Stomach (tissue), 9 donors: ENCODE results near the gene ELMOD3. TPM values are rescaled to one million over a fixed set of nuclear protein-coding genes. Genes with fewer than 3 reads are reported as not detected.

Source experiments
- DNase-seq, 2 donors: peaks; one replicate each; pipeline versions ENCODE4 v3.0.0 to v3.0.0-alpha.2; 2013 to 2019
- H3K27ac ChIP-seq, 5 donors: fragments of 200-600 bp in 4 of 5; sonication (generic) in 4 of 5; one replicate each; pipeline ENCODE4 v1.5.1; 2013 to 2019; ENCODE audit warnings: mild to moderate bottlenecking in 1 of 5, moderate library complexity in 1 of 5
- H3K27me3 ChIP-seq, 3 donors: fragments of 200-600 bp; sonication (generic); one replicate each; pipeline ENCODE4 v1.5.1; 2017 to 2019; ENCODE audit warnings: mixed run types in 1 of 3
- H3K36me3 ChIP-seq, 4 donors: fragments of 200-600 bp; sonication (generic); 1 replicate in 3 of 4; 2 replicates in 1 of 4; pipeline ENCODE4 v1.5.1; 2016 to 2019
- H3K4me1 ChIP-seq, 4 donors: fragments of 200-600 bp; sonication (generic); one replicate each; pipeline ENCODE4 v1.5.1; 2016 to 2019
- H3K4me3 ChIP-seq, 4 donors: fragments of 200-600 bp; sonication (generic) in 3 of 4; one replicate each; pipeline ENCODE4 v1.5.1; 2016 to 2019; ENCODE audit warnings: mild to moderate bottlenecking in 1 of 4
- H3K9me3 ChIP-seq, 4 donors: fragments of 200-600 bp; sonication (generic); one replicate each; pipeline ENCODE4 v1.5.1; 2016 to 2019
- EP300 ChIP-seq: sonication (generic); formaldehyde crosslinking; IDR thresholded peaks from one replicate; pipeline ENCODE4 v1.6.1; 2017; ENCODE audit warnings: antibody characterized with exemption
- POLR2A ChIP-seq, 4 donors: fragments of 450-650 bp; IDR thresholded peaks; one replicate each; pipeline ENCODE4 v1.6.1; 2016; ENCODE audit warnings: antibody characterized with exemption in 4 of 4, control low read depth in 2 of 4, mild to moderate bottlenecking in 1 of 4, moderate library complexity in 1 of 4
- POLR2AphosphoS5 ChIP-seq, 3 donors: sonication (generic); formaldehyde crosslinking; IDR thresholded peaks; one replicate each; pipeline ENCODE4 v1.6.1; 2016; ENCODE audit warnings: antibody characterized with exemption in 3 of 3
- WGBS, 5 donors: extraction: QIAGEN DNeasy Blood & Tissue Kit in 3 of 5; methylation state at CpG; one replicate each; pipeline versions ENCODE4 v1.1.5 to v1.1.7; 2013 to 2018; 5-methylcytosine and 5-hydroxymethylcytosine counted together
- intact Hi-C: fragments of 100-400 bp; cut with DNase I; formaldehyde crosslinking; loops from one replicate; pipeline ENCODE4 v1.15.1; 2023; ENCODE audit warnings: low total_unique reads
- polyA plus RNA-seq, 3 donors: library from polyadenylated mRNA; stranded (reverse); fragments of 200-250 nt; gene quantifications; one replicate each; pipeline ENCODE4 v1.2.3, GENCODE V29; 2013
- total RNA-seq, 5 donors: library from RNA; depleted of rRNA; stranded (reverse); fragments of >200 nt; gene quantifications; one replicate each; pipeline versions ENCODE4 v1.1.0 to v1.2.3, GENCODE V29; 2014 to 2016
- TF ChIP-seq, protein P1 (sequence below), 7 experiments: fragments of 450-650 bp in 4 of 7; fragments of 200-600 bp in 3 of 7; sonication (generic) in 3 of 7; IDR thresholded peaks; one replicate each; pipeline ENCODE4 v1.5.1; 2016 to 2019; ENCODE audit warnings: antibody characterized with exemption in 7 of 7, control low read depth in 2 of 7, mild to moderate bottlenecking in 1 of 7
- donor health status: healthy with polysubstance abuse.
- donor health status: Bipolar disorder and iron deficiency.
- donor health status: healthy.

Gene ELMOD3
- total and polyA plus RNA-seq, 8 donors = 13.4 to 43.8 (median 19.3) TPM

DNA sequence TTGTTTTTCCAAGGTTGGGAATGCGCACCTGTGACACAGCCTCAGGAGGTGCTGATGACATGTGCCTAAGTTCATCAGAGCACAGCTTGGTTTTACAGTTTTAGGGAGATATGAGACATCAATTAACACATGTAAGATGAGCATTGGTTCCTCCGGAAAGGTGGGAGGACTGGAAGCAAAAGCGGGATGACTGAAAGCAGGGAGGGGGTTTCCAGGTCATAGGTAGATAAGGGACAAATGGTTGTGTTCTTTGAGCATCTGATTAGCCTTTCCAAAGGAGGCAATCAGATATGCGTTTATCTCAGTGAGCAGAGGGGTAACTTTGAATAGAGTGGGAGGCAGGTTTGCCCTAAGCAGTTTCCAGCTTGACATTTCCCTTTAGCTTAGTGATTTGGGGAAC lies 29.3 kb downstream of the ELMOD3 start:
- intact Hi-C loops = no loop called here
- WGBS, 5 donors = 73 to 82% (median 77%) methylated on average over 4 of the region's 4 CpGs
- Histone ChIP-seq H3K9me3 (no peaks in the 10 kb centered on the region), H3K36me3 (peaks cover 12 to 90% (median 84%) of the 10 kb centered on the region in 4 donors), H3K4me3 (no peak overlapping the region), H3K27me3 (no peaks in the 10 kb centered on the region), H3K4me1 (no peaks in the 10 kb centered on the region), H3K27ac (no peak overlapping the region)
- DNase-seq = no peak
- no peak for TF ChIP-seq POLR2AphosphoS5 (IDR thresholded peaks at IDR 0.05)
- TF ChIP-seq EP300 = no peak
- TF ChIP-seq POLR2A (IDR thresholded peaks at IDR 0.05) = no peak
- TF ChIP-seq, protein P1, sequence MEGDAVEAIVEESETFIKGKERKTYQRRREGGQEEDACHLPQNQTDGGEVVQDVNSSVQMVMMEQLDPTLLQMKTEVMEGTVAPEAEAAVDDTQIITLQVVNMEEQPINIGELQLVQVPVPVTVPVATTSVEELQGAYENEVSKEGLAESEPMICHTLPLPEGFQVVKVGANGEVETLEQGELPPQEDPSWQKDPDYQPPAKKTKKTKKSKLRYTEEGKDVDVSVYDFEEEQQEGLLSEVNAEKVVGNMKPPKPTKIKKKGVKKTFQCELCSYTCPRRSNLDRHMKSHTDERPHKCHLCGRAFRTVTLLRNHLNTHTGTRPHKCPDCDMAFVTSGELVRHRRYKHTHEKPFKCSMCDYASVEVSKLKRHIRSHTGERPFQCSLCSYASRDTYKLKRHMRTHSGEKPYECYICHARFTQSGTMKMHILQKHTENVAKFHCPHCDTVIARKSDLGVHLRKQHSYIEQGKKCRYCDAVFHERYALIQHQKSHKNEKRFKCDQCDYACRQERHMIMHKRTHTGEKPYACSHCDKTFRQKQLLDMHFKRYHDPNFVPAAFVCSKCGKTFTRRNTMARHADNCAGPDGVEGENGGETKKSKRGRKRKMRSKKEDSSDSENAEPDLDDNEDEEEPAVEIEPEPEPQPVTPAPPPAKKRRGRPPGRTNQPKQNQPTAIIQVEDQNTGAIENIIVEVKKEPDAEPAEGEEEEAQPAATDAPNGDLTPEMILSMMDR (IDR thresholded peaks at IDR 0.05) = no peak

DNA sequence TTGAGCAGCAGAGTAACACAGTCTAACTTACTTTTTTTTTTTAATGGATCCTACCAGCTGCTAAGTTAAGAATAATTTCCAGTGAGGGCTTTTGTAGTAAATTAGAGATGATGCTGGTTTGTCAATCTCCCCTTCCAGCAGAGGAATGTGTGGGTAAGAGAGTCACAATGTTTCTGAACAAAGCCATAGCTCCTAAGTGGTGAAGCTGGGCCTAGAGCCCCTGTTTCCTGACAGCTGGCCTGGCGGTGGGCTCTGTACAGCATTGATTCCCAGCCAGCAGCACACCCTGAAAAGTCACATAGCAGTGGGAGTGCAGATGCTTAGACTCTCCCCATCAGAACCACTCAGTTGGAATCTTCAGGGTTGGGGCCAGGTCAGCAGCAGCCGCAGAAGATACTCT lies 31.2 kb downstream of the ELMOD3 start:
- H3K4me1 ChIP-seq = no peaks in the 10 kb centered on the region
- 78 to 92% (median 88%) methylated on average over 2 of the region's 2 CpGs for WGBS, 5 donors
- no peak overlapping the region for H3K27ac ChIP-seq
- TF ChIP-seq POLR2AphosphoS5 (IDR thresholded peaks at IDR 0.05) (no peak), EP300 (no peak), POLR2A (IDR thresholded peaks at IDR 0.05) (no peak)
- TF ChIP-seq, protein P1 (IDR thresholded peaks at IDR 0.05) = no peak
- intact Hi-C loops = no loop called here
- DNase-seq = no peak
- H3K9me3 ChIP-seq = no peaks in the 10 kb centered on the region
- H3K36me3 ChIP-seq = peaks cover 29 to 90% (median 84%) of the 10 kb centered on the region in 4 donors
- no peaks in the 10 kb centered on the region for H3K27me3 ChIP-seq
- no peak overlapping the region for H3K4me3 ChIP-seq

DNA sequence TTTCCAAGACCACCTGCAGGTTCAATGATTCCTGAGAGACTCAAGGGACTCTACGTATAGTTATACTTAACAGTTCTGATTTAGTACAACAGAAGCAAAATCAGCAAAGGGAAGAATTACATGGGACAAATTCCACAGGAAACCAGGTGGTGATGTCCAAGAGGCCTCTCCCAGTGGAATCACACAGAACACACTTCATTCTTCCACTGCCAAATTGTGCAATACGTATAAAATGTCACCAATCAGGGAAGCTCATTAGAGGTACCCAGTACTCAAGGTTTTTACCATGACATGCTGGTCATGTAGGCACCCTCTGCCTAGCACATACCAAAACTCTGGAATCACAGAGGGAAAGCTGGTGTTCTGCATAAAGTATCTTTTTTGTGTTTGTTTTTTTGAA lies 33.2 kb downstream of the ELMOD3 start:
- H3K9me3 ChIP-seq = no peaks in the 10 kb centered on the region
- peaks cover 0 to 5% (median 0%) of the 10 kb centered on the region in 4 donors for H3K4me1 ChIP-seq
- H3K36me3 ChIP-seq = peaks cover 29 to 100% (median 96%) of the 10 kb centered on the region in 4 donors
- no peak overlapping the region for H3K27ac ChIP-seq
- H3K27me3 ChIP-seq = no peaks in the 10 kb centered on the region
- intact Hi-C loops = no loop called here
- no peak for DNase-seq
- 89 to 100% (median 93%) methylated on average over 2 of the region's 2 CpGs for WGBS, 5 donors
- H3K4me3 ChIP-seq = no peak overlapping the region
- no peak for TF ChIP-seq POLR2A (IDR thresholded peaks at IDR 0.05)
- TF ChIP-seq, protein P1 (IDR thresholded peaks at IDR 0.05) = no peak
- TF ChIP-seq POLR2AphosphoS5 (IDR thresholded peaks at IDR 0.05) = no peak
- TF ChIP-seq EP300 = no peak

DNA sequence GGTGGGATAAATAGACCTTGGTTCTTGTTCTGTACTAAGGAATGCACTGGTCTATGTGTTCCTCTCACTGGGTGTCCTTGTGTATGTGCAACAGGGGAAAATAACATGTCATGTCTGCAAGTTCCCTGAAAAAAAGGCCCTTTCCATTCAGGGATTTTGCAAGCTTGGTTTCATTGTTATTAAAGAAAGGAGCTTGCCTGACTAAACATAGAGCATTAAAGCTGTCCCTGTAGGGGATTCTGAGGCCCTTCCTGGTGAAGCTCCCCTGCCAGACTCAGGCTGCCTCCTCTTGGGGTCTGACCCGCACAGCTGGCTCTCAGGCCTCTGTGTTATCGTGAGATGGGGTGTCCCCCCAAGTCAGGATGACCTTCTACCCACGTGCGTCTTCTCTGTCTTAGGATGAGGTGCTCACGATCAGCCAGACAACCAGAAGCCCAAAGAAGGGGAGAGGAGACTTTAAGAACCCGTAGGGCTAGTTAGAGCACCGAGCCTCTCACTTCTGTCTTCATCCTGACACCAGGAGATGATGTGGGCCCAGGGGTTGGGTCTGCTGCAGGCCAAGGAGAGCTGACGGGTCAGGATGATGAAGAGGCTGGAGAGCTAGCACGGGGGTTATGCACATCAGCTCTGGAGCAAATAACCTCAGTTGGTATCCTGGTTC lies 34.4 kb downstream of the ELMOD3 start:
- no peak overlapping the region for H3K4me3 ChIP-seq
- no peak overlapping the region for H3K27ac ChIP-seq
- intact Hi-C loops = no loop called here
- no peaks in the 10 kb centered on the region for H3K27me3 ChIP-seq
- DNase-seq = no peak
- peaks cover 33 to 100% (median 92%) of the 10 kb centered on the region in 4 donors for H3K36me3 ChIP-seq
- 82 to 86% (median 85%) methylated on average over 7 to 9 of the region's 9 CpGs for WGBS, 5 donors
- H3K9me3 ChIP-seq = no peaks in the 10 kb centered on the region
- peaks cover 0 to 9% (median under 1%) of the 10 kb centered on the region in 4 donors for H3K4me1 ChIP-seq
- TF ChIP-seq EP300 (no peak), POLR2AphosphoS5 (IDR thresholded peaks at IDR 0.05) (no peak), POLR2A (IDR thresholded peaks at IDR 0.05) (no peak)
- TF ChIP-seq, protein P1 (IDR thresholded peaks at IDR 0.05) = no peak
